Suprapubic skin (tissue), 4 donors: ENCODE measurements around the gene ZNF134. TPM values are rescaled to one million over a fixed set of nuclear protein-coding genes. Genes with fewer than 3 reads are reported as not detected.

Source experiments
- DNase-seq, 2 donors: peaks; one replicate each; pipeline ENCODE4 v3.0.0-alpha.2; 2019; ENCODE audit warnings: low spot score in 2 of 2
- H3K27ac ChIP-seq: fragments of 200-600 bp; sonication (generic); one replicate; pipeline ENCODE4 v1.5.1; 2019
- H3K27me3 ChIP-seq: fragments of 200-600 bp; sonication (generic); one replicate; pipeline ENCODE4 v1.5.1; 2019
- H3K36me3 ChIP-seq: fragments of 200-600 bp; sonication (generic); one replicate; pipeline ENCODE4 v1.5.1; 2019
- H3K4me1 ChIP-seq: fragments of 200-600 bp; sonication (generic); one replicate; pipeline ENCODE4 v1.5.1; 2019
- H3K4me3 ChIP-seq: fragments of 200-600 bp; sonication (generic); one replicate; pipeline ENCODE4 v1.5.1; 2019; ENCODE audit warnings: mild to moderate bottlenecking
- H3K9me3 ChIP-seq: fragments of 200-600 bp; sonication (generic); one replicate; pipeline ENCODE4 v1.5.1; 2019
- EP300 ChIP-seq: sonication (generic); formaldehyde crosslinking; IDR thresholded peaks from one replicate; pipeline ENCODE4 v1.6.1; 2017; ENCODE audit warnings: antibody characterized with exemption
- POLR2A ChIP-seq, 2 donors: fragments of 450-650 bp; IDR thresholded peaks; one replicate each; pipeline ENCODE4 v1.6.1; 2017; ENCODE audit warnings: antibody characterized with exemption in 2 of 2, mild to moderate bottlenecking in 2 of 2, moderate library complexity in 2 of 2
- POLR2AphosphoS5 ChIP-seq, 3 donors: sonication (generic); formaldehyde crosslinking; IDR thresholded peaks; one replicate each; pipeline ENCODE4 v1.6.1; 2017; ENCODE audit warnings: antibody characterized with exemption in 3 of 3
- WGBS: methylation state at CpG from one replicate; pipeline ENCODE4 v1.1.5; 2018; 5-methylcytosine and 5-hydroxymethylcytosine counted together
- total RNA-seq, 4 donors: library from RNA; depleted of rRNA; stranded (reverse); fragments of >200 nt; gene quantifications; one replicate each; pipeline ENCODE4 v1.1.0, GENCODE V29; 2016
- TF ChIP-seq, protein P1 (sequence below), 2 donors: fragments of 200-600 bp in 1 of 2; fragments of 450-650 bp in 1 of 2; sonication (generic) in 1 of 2; IDR thresholded peaks; one replicate each; pipeline ENCODE4 v1.5.1; 2016 to 2019; ENCODE audit warnings: antibody characterized with exemption in 2 of 2, mild to moderate bottlenecking in 1 of 2, moderate library complexity in 1 of 2

ZNF134 gene
- total RNA-seq, 4 donors from 2014 or later: 15.8 to 35.0 (median 21.5) TPM

DNA sequence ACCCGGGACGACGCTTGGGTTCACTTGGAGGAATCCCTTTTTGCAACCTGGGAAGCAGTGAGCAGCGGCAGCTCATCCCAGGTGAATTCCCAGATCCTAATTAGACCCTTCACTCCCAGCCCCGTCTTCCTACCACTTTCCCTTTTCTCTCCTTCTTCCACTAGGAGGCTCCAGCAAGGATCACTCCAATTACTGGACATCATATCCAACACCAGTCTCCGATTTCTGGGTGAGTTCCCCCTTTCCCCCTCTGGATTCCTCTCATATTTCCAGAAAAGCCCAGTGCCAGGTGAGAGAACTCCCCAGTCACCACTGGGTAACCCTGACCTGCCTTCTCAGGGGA lies 37.6 kb downstream of the ZNF134 start:
- Histone ChIP-seq H3K4me1 (peaks cover 3% of the 10 kb centered on the region), H3K27me3 (no peaks in the 10 kb centered on the region), H3K4me3 (no peak overlapping the region), H3K27ac (no peak overlapping the region), H3K36me3 (no peaks in the 10 kb centered on the region), H3K9me3 (peaks cover 4% of the 10 kb centered on the region)
- TF ChIP-seq POLR2A (IDR thresholded peaks at IDR 0.05): no peak
- TF ChIP-seq, protein P1, sequence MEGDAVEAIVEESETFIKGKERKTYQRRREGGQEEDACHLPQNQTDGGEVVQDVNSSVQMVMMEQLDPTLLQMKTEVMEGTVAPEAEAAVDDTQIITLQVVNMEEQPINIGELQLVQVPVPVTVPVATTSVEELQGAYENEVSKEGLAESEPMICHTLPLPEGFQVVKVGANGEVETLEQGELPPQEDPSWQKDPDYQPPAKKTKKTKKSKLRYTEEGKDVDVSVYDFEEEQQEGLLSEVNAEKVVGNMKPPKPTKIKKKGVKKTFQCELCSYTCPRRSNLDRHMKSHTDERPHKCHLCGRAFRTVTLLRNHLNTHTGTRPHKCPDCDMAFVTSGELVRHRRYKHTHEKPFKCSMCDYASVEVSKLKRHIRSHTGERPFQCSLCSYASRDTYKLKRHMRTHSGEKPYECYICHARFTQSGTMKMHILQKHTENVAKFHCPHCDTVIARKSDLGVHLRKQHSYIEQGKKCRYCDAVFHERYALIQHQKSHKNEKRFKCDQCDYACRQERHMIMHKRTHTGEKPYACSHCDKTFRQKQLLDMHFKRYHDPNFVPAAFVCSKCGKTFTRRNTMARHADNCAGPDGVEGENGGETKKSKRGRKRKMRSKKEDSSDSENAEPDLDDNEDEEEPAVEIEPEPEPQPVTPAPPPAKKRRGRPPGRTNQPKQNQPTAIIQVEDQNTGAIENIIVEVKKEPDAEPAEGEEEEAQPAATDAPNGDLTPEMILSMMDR (IDR thresholded peaks at IDR 0.05): no peak
- no peak for TF ChIP-seq POLR2AphosphoS5 (IDR thresholded peaks at IDR 0.05)
- no peak for TF ChIP-seq EP300
- 47% methylated on average over 6 of the region's 6 CpGs for WGBS
- no peak for DNase-seq

DNA sequence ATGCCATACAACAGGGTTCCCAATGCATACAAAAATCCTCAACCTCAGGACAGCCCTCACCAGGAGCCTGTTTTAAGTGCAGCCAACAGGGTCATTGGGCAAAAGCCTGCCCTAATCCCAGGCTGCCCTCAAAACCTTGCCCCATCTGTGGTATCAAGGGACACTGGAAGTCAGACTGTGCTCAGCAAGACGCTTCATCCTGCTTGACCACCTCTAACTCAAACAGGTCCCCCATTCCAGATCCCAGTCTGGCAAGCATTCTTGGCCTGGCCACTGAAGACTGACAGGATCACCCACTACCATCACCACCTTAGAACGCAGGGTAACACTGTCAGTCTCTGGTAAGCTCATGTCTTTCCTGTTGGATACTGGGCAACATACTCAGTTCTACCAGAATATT lies 39.6 kb downstream of the ZNF134 start:
- no peaks in the 10 kb centered on the region for H3K27me3 ChIP-seq
- H3K4me3 ChIP-seq: no peak overlapping the region
- peaks cover 4% of the 10 kb centered on the region for H3K9me3 ChIP-seq
- WGBS: 86% methylated on average over 2 of the region's 2 CpGs
- no peak overlapping the region for H3K27ac ChIP-seq
- H3K36me3 ChIP-seq: no peaks in the 10 kb centered on the region
- DNase-seq: no peak
- peaks cover 3% of the 10 kb centered on the region for H3K4me1 ChIP-seq
- no peak for TF ChIP-seq POLR2A (IDR thresholded peaks at IDR 0.05)

DNA sequence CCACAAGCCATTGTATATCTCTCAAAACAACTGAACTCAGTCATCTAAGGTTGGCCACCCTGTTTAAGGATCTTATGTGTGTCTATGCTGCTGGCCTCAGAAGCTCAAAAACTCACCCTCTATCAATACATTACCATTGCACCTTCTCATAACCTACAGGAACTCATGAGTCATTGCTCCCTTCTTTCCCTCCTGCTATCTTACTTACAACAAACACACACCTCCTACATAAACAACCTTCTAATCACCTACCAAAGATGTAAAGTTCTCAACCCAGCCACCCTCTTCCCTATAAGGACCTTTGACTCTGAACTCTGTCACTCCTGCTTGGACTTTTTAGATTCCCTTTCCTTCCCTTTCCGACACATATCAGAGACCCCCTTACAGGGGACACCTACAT lies 41.4 kb downstream of the ZNF134 start:
- Histone ChIP-seq H3K27ac (no peak overlapping the region), H3K27me3 (no peaks in the 10 kb centered on the region), H3K4me1 (peaks cover 3% of the 10 kb centered on the region), H3K9me3 (peaks cover 4% of the 10 kb centered on the region), H3K36me3 (no peaks in the 10 kb centered on the region), H3K4me3 (no peak overlapping the region)
- TF ChIP-seq, protein P1 (IDR thresholded peaks at IDR 0.05): no peak
- TF ChIP-seq POLR2AphosphoS5 (IDR thresholded peaks at IDR 0.05) (no peak), POLR2A (IDR thresholded peaks at IDR 0.05) (no peak), EP300 (no peak)
- no peak for DNase-seq
- WGBS: 93% methylated on average over 1 of the region's 1 CpG

DNA sequence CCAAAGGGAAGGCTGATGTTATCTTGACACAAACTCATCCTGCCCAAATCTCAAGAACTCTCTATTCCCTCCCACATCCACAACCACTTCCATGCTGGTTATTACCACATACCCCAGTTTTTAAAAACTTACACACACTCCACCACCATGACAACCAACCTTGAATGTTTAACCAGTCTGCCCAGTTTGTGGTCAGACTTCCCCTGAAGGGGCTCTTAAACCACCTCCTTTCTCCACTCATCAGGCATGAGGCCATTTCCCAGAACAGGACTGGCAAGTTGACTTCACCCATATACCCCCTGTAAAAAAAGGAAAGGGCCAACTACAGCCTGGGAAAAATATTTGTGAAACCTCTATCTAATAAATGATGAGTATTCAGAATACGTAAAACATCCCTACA lies 42.3 kb downstream of the ZNF134 start:
- H3K27ac ChIP-seq: no peak overlapping the region
- no peaks in the 10 kb centered on the region for H3K36me3 ChIP-seq
- peaks cover 4% of the 10 kb centered on the region for H3K9me3 ChIP-seq
- H3K4me3 ChIP-seq: no peak overlapping the region
- H3K27me3 ChIP-seq: no peaks in the 10 kb centered on the region
- no peak for TF ChIP-seq EP300
- TF ChIP-seq POLR2AphosphoS5 (IDR thresholded peaks at IDR 0.05): no peak
- TF ChIP-seq POLR2A (IDR thresholded peaks at IDR 0.05): no peak
- TF ChIP-seq, protein P1 (IDR thresholded peaks at IDR 0.05): no peak
- DNase-seq: no peak
- 80% methylated on average over 1 of the region's 1 CpG for WGBS
- H3K4me1 ChIP-seq: no peaks in the 10 kb centered on the region

DNA sequence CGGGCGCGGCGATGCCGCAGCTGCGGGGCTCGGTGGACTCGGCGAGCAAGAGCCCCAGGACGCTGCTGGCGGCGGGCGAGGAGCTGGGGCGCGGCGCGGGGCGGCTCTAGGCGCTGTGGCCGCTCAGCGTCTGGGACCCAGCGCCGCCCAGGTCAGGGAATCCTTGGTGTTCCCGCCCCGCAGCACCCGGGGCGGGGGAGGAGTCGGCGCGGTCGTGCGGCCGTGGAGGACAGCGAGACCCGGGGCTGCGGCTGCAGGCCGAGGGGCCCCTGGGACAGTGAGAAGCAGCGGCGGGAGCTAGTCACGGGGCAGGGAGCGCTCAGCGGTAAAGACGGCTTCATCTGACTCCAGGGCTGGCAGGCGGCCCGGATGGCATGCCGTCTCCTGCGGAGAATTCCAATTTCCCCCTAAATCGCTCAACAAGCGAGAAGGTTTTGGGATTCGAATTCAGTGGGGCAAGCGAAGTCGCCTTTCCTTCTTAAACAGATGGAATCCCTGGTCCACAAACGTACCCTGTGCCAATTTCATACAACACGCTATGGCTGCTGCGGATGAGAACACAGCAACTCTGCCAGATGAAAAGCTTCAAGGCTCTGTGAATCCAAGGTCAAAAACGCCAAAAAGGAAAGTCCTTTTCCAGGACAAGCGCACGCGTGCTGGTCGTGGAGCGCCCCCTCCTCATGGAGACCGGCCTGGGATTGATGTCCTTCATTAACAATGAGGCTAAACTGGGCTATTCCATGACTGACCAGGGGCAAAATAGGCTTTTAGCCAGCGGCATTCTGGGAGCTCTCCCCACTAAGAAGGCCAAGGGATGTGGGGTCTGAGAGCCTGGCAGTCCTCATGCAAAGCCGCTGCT lies 50.5 kb downstream of the ZNF134 start:
- no peaks in the 10 kb centered on the region for H3K9me3 ChIP-seq
- peaks cover 13% of the 10 kb centered on the region for H3K27me3 ChIP-seq
- H3K36me3 ChIP-seq: no peaks in the 10 kb centered on the region
- 6% methylated on average over 18 of the region's 64 CpGs for WGBS
- H3K4me1 ChIP-seq: no peaks in the 10 kb centered on the region
- DNase-seq: no peak
- peak overlapping the region; percentile 55 for H3K4me3 ChIP-seq
- no peak overlapping the region for H3K27ac ChIP-seq
- TF ChIP-seq POLR2A (IDR thresholded peaks at IDR 0.05): no peak
- TF ChIP-seq, protein P1 (IDR thresholded peaks at IDR 0.05): no peak
- no peak for TF ChIP-seq POLR2AphosphoS5 (IDR thresholded peaks at IDR 0.05)
- no peak for TF ChIP-seq EP300
